ENCODE measurements around the gene IPP.
"Not testable (repeated sequence)": the region's sequence is repeated elsewhere in the genome, so short reads cannot be mapped to it uniquely, and the experiment has no call there.

The IPP gene

GRCh38 chr1:45730075-45730779 lies 20.2 kb downstream of the IPP start:
- DNase-seq (ENCODE audit: insufficient read length): no peak
- FAIRE-seq: no peak

GRCh38 chr1:45726007-45726406 lies 24.4 kb downstream of the IPP start:
- not testable (repeated sequence) for FAIRE-seq; DNase-seq (ENCODE audit: insufficient read length)

More at GRCh38 chr1:45730075-45730779, 20.2 kb downstream of the IPP start:
- TF ChIP-seq TAF1 (IDR thresholded peaks at IDR 0.05; ENCODE audit: borderline replicate concordance, low read depth, low read length) (no peak), POLR2AphosphoS5 (IDR thresholded peaks at IDR 0.05; ENCODE audit: low read depth, low read length) (no peak), POLR2A (IDR thresholded peaks at IDR 0.05; ENCODE audit: low read depth, low read length) (no peak)

GRCh38 chr1:45723248-45723930 lies 27.1 kb downstream of the IPP start:
- TF ChIP-seq POLR2A (IDR thresholded peaks at IDR 0.05; ENCODE audit: low read depth, low read length): no peak
- no peak for TF ChIP-seq TAF1 (IDR thresholded peaks at IDR 0.05; ENCODE audit: borderline replicate concordance, low read depth, low read length)
- TF ChIP-seq POLR2AphosphoS5 (IDR thresholded peaks at IDR 0.05; ENCODE audit: low read depth, low read length): no peak
- no peak for DNase-seq (ENCODE audit: insufficient read length)
- no peak for FAIRE-seq

GRCh38 chr1:45722809-45723208 lies 27.6 kb downstream of the IPP start:
- FAIRE-seq: no peak
- no peak for TF ChIP-seq POLR2AphosphoS5 (IDR thresholded peaks at IDR 0.05; ENCODE audit: low read depth, low read length)
- TF ChIP-seq POLR2A (IDR thresholded peaks at IDR 0.05; ENCODE audit: low read depth, low read length): no peak
- no peak for TF ChIP-seq TAF1 (IDR thresholded peaks at IDR 0.05; ENCODE audit: borderline replicate concordance, low read depth, low read length)
- no peak for DNase-seq (ENCODE audit: insufficient read length)

- TF ChIP-seq TAF1 (IDR thresholded peaks at IDR 0.05; ENCODE audit: borderline replicate concordance, low read depth, low read length) (no peak), POLR2AphosphoS5 (IDR thresholded peaks at IDR 0.05; ENCODE audit: low read depth, low read length) (no peak), POLR2A (IDR thresholded peaks at IDR 0.05; ENCODE audit: low read depth, low read length) (no peak)
- no peak for DNase-seq (ENCODE audit: insufficient read length)
- FAIRE-seq: no peak
Measured at GRCh38 chr1:45721207-45721606, 29.2 kb downstream of the IPP start.

- TF ChIP-seq TAF1 (IDR thresholded peaks at IDR 0.05; ENCODE audit: borderline replicate concordance, low read depth, low read length) (no peak), POLR2A (IDR thresholded peaks at IDR 0.05; ENCODE audit: low read depth, low read length) (no peak), POLR2AphosphoS5 (IDR thresholded peaks at IDR 0.05; ENCODE audit: low read depth, low read length) (no peak)
- DNase-seq (ENCODE audit: insufficient read length) (no peak), FAIRE-seq (no peak)
Measured at GRCh38 chr1:45718289-45718688, 32.2 kb downstream of the IPP start.

GRCh38 chr1:45717386-45717785 lies 33.1 kb downstream of the IPP start:
- DNase-seq (ENCODE audit: insufficient read length); FAIRE-seq: not testable (repeated sequence)

GRCh38 chr1:45716700-45717099 lies 33.8 kb downstream of the IPP start:
- no peak for FAIRE-seq

GRCh38 chr1:45713711-45714110 lies 36.7 kb downstream of the IPP start:
- TF ChIP-seq TAF1 (IDR thresholded peaks at IDR 0.05; ENCODE audit: borderline replicate concordance, low read depth, low read length): no peak
- no peak for TF ChIP-seq POLR2A (IDR thresholded peaks at IDR 0.05; ENCODE audit: low read depth, low read length)
- TF ChIP-seq POLR2AphosphoS5 (IDR thresholded peaks at IDR 0.05; ENCODE audit: low read depth, low read length): no peak
- no peak for FAIRE-seq
- no peak for DNase-seq (ENCODE audit: insufficient read length)

More at GRCh38 chr1:45716700-45717099, 33.8 kb downstream of the IPP start:
- DNase-seq (ENCODE audit: insufficient read length): no peak
- TF ChIP-seq POLR2A (IDR thresholded peaks at IDR 0.05; ENCODE audit: low read depth, low read length): no peak
- TF ChIP-seq POLR2AphosphoS5 (IDR thresholded peaks at IDR 0.05; ENCODE audit: low read depth, low read length): no peak
- TF ChIP-seq TAF1 (IDR thresholded peaks at IDR 0.05; ENCODE audit: borderline replicate concordance, low read depth, low read length): no peak

- DNase-seq (ENCODE audit: insufficient read length) (no peak), FAIRE-seq (peak; percentile 5)
- TF ChIP-seq POLR2AphosphoS5 (IDR thresholded peaks at IDR 0.05; ENCODE audit: low read depth, low read length) (no peak), TAF1 (IDR thresholded peaks at IDR 0.05; ENCODE audit: borderline replicate concordance, low read depth, low read length) (no peak), POLR2A (IDR thresholded peaks at IDR 0.05; ENCODE audit: low read depth, low read length) (no peak)
Measured at GRCh38 chr1:45704637-45705036, 45.8 kb downstream of the IPP start.

- TF ChIP-seq POLR2AphosphoS5 (IDR thresholded peaks at IDR 0.05; ENCODE audit: low read depth, low read length) (no peak), TAF1 (IDR thresholded peaks at IDR 0.05; ENCODE audit: borderline replicate concordance, low read depth, low read length) (no peak), POLR2A (IDR thresholded peaks at IDR 0.05; ENCODE audit: low read depth, low read length) (no peak)
- no peak for DNase-seq (ENCODE audit: insufficient read length)
- no peak for FAIRE-seq
Measured at GRCh38 chr1:45694823-45695222, 55.6 kb downstream of the IPP start.

- not testable (repeated sequence) for FAIRE-seq; DNase-seq (ENCODE audit: insufficient read length)
Measured at GRCh38 chr1:45693811-45694210, 56.6 kb downstream of the IPP start.

Measured in GM12892 (cell line).